Keratinocyte (primary cell): ENCODE data around the gene GGT5. TPM values are rescaled to one million over a fixed set of nuclear protein-coding genes. Genes with fewer than 3 reads are reported as not detected.

ENCODE experiments used
- DNase-seq: peaks from one replicate; pipeline ENCODE4 v3.0.0-alpha.2; 2011; ENCODE audit warnings: low read depth, missing footprints, low spot score
- FAIRE-seq: peaks from 2 replicates; lab custom pipeline; 2011; peaks lifted over from hg19 to GRCh38; lab: Jason Lieb, UNC
- H2AFZ ChIP-seq: 2 replicates; pipeline ENCODE4 v1.6.0; 2012; ENCODE audit warnings: low read length, control low read depth, inconsistent platforms; ENCODE audit not compliant: control insufficient read depth
- H3K27ac ChIP-seq: 2 replicates; pipeline ENCODE4 v1.5.1; 2011; ENCODE audit warnings: low read length; ENCODE audit not compliant: control insufficient read depth, insufficient read depth
- H3K27me3 ChIP-seq: 3 replicates; pipeline ENCODE4 v1.6.0; 2011; ENCODE audit warnings: low read length; ENCODE audit not compliant: control insufficient read depth, insufficient read depth; ENCODE audit errors: extremely low read depth
- H3K36me3 ChIP-seq, 2 experiments: 2 replicates in 1 of 2; 3 replicates in 1 of 2; pipeline ENCODE4 v1.5.1; 2011; ENCODE audit warnings: low read length in 2 of 2, mild to moderate bottlenecking in 1 of 2; ENCODE audit not compliant: control insufficient read depth in 2 of 2, insufficient read depth in 2 of 2; ENCODE audit errors: extremely low read depth in 1 of 2
- H3K4me1 ChIP-seq: 3 replicates; pipeline ENCODE4 v1.5.1; 2011; ENCODE audit warnings: low read length; ENCODE audit not compliant: control insufficient read depth, insufficient read depth; ENCODE audit errors: extremely low read depth
- H3K4me2 ChIP-seq: 3 replicates; pipeline ENCODE4 v1.6.0; 2011; ENCODE audit warnings: low read depth, low read length; ENCODE audit not compliant: control insufficient read depth, insufficient read depth; ENCODE audit errors: extremely low read depth
- H3K4me3 ChIP-seq, 3 experiments: fragments of 200-600 bp in 1 of 3; sonication (generic) in 1 of 3; 2 replicates in 2 of 3; 3 replicates in 1 of 3; pipeline ENCODE4 v1.5.1; 2011 to 2016; ENCODE audit warnings: low read length in 3 of 3, mild to moderate bottlenecking in 3 of 3, control low read depth in 2 of 3, inconsistent platforms in 1 of 3, low read depth in 1 of 3, mixed read lengths in 1 of 3, mixed run types in 1 of 3, moderate library complexity in 1 of 3; ENCODE audit not compliant: control insufficient read depth in 2 of 3, insufficient read depth in 2 of 3; ENCODE audit errors: extremely low read depth in 1 of 3
- H3K79me2 ChIP-seq: 2 replicates; pipeline ENCODE4 v1.6.0; 2012; ENCODE audit warnings: low read length; ENCODE audit not compliant: control insufficient read depth, insufficient read depth
- H3K9ac ChIP-seq: 3 replicates; pipeline ENCODE4 v1.6.0; 2011; ENCODE audit warnings: low read length; ENCODE audit not compliant: control insufficient read depth, insufficient read depth; ENCODE audit errors: extremely low read depth
- H3K9me1 ChIP-seq: 3 replicates; pipeline ENCODE4 v1.6.0; 2011; ENCODE audit warnings: low read length; ENCODE audit not compliant: control insufficient read depth, insufficient read depth; ENCODE audit errors: extremely low read depth
- H3K9me3 ChIP-seq: 2 replicates; pipeline ENCODE4 v1.5.1; 2012; ENCODE audit warnings: low read depth, low read length; ENCODE audit not compliant: control insufficient read depth
- H4K20me1 ChIP-seq: 3 replicates; pipeline ENCODE4 v1.6.0; 2011; ENCODE audit warnings: low read length; ENCODE audit not compliant: control insufficient read depth, insufficient read depth; ENCODE audit errors: extremely low read depth
- CTCF ChIP-seq, 3 experiments: IDR thresholded peaks in 1 of 3; conservative IDR thresholded peaks in 1 of 3; optimal IDR thresholded peaks in 1 of 3; 2 replicates in 2 of 3; 3 replicates in 1 of 3; pipeline versions ENCODE3 to v1.5.1; 2011; ENCODE audit warnings: low read length in 3 of 3, mild to moderate bottlenecking in 3 of 3, moderate library complexity in 2 of 3, control low read depth in 1 of 3, inconsistent platforms in 1 of 3; ENCODE audit not compliant: insufficient read depth in 2 of 3; ENCODE audit errors: extremely low read depth in 1 of 3
- EZH2 ChIP-seq: IDR thresholded peaks from one replicate; pipeline ENCODE4 v1.6.1; 2012; ENCODE audit warnings: inconsistent platforms, mild to moderate bottlenecking, low read length, moderate library complexity
- dilution Hi-C: fragments of 300-500 bp; cut with MboI; formaldehyde crosslinking; loops from one replicate; pipeline ENCODE4 v1.7.0; 2020; ENCODE audit warnings: low sequenced_read_pairs; ENCODE audit not compliant: extremely low pct_ligation_motif_present
- polyA plus RNA-seq, 5 experiments: library from polyadenylated mRNA; depleted of rRNA in 3 of 5; stranded (reverse) in 3 of 5; stranded (forward) in 1 of 5; unstranded in 1 of 5; fragments of >200 nt; gene quantifications; 1 replicate in 1 of 5; 2 replicates in 3 of 5; 3 replicates in 1 of 5; pipeline versions ENCODE4 v1.2.1 to v1.2.3, GENCODE V29; 2011 to 2012; ENCODE audit warnings: missing spikeins in 2 of 5, low read depth in 1 of 5, low replicate concordance in 1 of 5

The GGT5 gene
- polyA plus RNA-seq, 1 donor (not counting 4 experiments of a cell fraction or from before 2014, with no cell fraction given) = not detected

DNA sequence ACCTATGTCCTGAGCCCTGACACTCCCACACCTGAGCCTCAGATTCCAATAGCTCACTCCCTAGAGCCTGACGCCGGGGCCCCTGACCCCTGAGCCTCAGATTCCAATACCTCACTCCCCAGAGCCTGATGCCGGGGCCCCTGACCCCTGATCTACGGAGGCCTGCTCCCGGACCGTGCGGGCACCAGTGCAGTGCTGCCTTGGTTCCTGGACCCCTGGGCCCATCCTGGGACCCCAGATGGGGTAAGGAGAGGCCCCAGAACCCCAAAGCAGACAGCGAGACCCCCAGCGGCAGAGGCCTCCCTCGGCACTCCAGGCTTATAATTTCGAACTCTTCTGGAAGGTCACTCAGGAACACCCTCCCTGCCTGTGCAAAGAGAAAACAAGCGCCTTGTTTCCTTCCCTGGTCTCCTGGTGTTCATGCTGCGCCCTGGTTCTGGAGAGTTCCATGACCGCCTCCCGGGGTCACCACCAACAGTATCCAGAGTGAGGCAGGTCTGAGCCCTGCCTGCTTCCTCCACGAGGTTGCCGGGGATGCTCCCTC, 56.1 kb downstream of the GGT5 start:
- TF ChIP-seq CTCF (optimal IDR thresholded peaks at IDR 0.05 in 1 of 3, IDR thresholded peaks at IDR 0.05 in 1 of 3, conservative IDR thresholded peaks at IDR 0.05 in 1 of 3; ENCODE audit: extremely low read depth in 1 of 3, insufficient read depth in 2 of 3, low read length in 3 of 3) = no peak
- Histone ChIP-seq H3K9me1 (no peaks in the 10 kb centered on the region), H3K27ac (no peak overlapping the region), H3K27me3 (no peaks in the 10 kb centered on the region), H3K4me2 (peak overlapping the region; percentile 54), H3K9ac (no peak overlapping the region), H2AFZ (peak overlapping the region; percentile 89), H4K20me1 (no peaks in the 10 kb centered on the region), H3K79me2 (no peaks in the 10 kb centered on the region), H3K36me3 (no peaks in the 10 kb centered on the region), H3K4me3 (no peak overlapping the region), H3K9me3 (no peaks in the 10 kb centered on the region), H3K4me1 (peaks cover 10% of the 10 kb centered on the region)
- FAIRE-seq = no peak
- no peak for DNase-seq
- dilution Hi-C loops = no loop called here

DNA sequence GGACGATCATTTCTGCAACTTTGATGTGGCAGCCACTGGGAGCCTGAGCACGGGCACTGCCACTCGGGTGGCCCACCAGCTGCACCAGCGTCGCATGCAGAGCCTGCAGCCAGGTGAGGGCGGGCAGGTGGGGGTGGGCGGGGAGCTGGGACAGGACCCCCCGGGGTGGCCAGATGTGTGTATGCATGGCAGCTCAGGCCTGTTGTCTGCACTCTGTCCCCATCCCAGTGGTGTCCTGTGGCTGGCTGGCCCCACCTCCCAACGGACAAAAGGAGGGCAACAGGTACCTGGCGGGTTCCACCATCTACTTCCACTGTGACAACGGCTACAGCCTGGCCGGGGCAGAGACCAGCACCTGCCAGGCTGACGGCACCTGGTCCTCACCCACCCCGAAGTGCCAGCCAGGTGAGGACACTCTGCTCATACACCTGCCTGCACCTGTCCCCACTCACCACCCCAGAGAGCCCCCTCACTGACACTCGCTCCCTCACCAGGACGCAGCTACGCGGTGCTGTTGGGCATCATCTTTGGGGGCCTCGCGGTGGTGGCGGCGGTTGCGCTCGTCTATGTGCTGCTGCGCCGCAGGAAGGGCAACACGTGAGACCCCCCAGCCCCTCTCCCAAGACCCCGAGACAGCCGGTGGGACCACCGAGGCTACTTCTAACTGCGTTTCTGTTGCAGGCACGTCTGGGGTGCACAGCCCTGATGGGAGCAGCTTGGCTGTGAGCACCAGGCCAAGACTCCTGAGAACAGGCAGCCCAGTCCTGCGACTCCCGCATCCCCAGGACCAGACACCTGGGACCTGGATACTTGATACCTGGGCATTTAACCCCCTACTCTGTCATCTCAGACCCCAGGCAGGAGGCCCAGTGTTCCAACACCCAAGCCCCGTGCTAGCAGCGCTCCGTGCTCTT, 56.9 kb downstream of the GGT5 start:
- DNase-seq (no peak), FAIRE-seq (no peak)
- H3K9me1 ChIP-seq = no peaks in the 10 kb centered on the region
- no peaks in the 10 kb centered on the region for H3K36me3 ChIP-seq
- H3K79me2 ChIP-seq = no peaks in the 10 kb centered on the region
- no peak overlapping the region for H3K27ac ChIP-seq
- no peaks in the 10 kb centered on the region for H4K20me1 ChIP-seq
- TF ChIP-seq EZH2 (no peak), CTCF (optimal IDR thresholded peaks at IDR 0.05 in 1 of 3, IDR thresholded peaks at IDR 0.05 in 1 of 3, conservative IDR thresholded peaks at IDR 0.05 in 1 of 3; ENCODE audit: extremely low read depth in 1 of 3, insufficient read depth in 2 of 3, low read length in 3 of 3) (no peak)
- H3K4me3 ChIP-seq = no peak overlapping the region
- no peaks in the 10 kb centered on the region for H3K27me3 ChIP-seq
- H2AFZ ChIP-seq = no peak overlapping the region
- peaks cover 10% of the 10 kb centered on the region for H3K4me1 ChIP-seq
- H3K9me3 ChIP-seq = no peaks in the 10 kb centered on the region
- dilution Hi-C loops = no loop called here
- no peak overlapping the region for H3K9ac ChIP-seq
- no peak overlapping the region for H3K4me2 ChIP-seq
